Smooth muscle cell (in vitro differentiated cells): ENCODE results near the gene ZNF549. TPM values are rescaled to one million over a fixed set of nuclear protein-coding genes. Genes with fewer than 3 reads are reported as not detected.
A peak's percentile ranks its signal among the peaks of the same experiment; 100 is the strongest.

ENCODE experiments used
- DNase-seq: peaks from one replicate; lab custom pipeline; 2025; ENCODE audit not compliant: unreplicated experiment; lab: John Stamatoyannopoulos, UW
- H2AFZ ChIP-seq: fragments of 200-600 bp; sonication (generic); 2 replicates; pipeline ENCODE4 v1.6.0; 2016; ENCODE audit warnings: antibody characterized with exemption, low read depth, mild to moderate bottlenecking
- H3F3A ChIP-seq: fragments of 200-600 bp; sonication (generic); 2 replicates; pipeline ENCODE4 v1.6.0; 2017; ENCODE audit warnings: antibody characterized with exemption, low read depth
- H3K27ac ChIP-seq: fragments of 200-600 bp; sonication (generic); 2 replicates; pipeline ENCODE4 v1.5.1; 2016; ENCODE audit warnings: low read depth, mild to moderate bottlenecking
- H3K27me3 ChIP-seq: fragments of 200-600 bp; sonication (generic); 2 replicates; pipeline ENCODE4 v1.6.1; 2016; ENCODE audit warnings: low read depth, mild to moderate bottlenecking
- H3K36me3 ChIP-seq: fragments of 200-600 bp; sonication (generic); 2 replicates; pipeline ENCODE4 v1.5.1; 2016; ENCODE audit warnings: low read depth
- H3K4me1 ChIP-seq: fragments of 200-600 bp; sonication (generic); 2 replicates; pipeline ENCODE4 v1.5.1; 2016; ENCODE audit warnings: low read depth
- H3K4me2 ChIP-seq: fragments of 200-600 bp; sonication (generic); 2 replicates; pipeline ENCODE4 v1.6.0; 2016; ENCODE audit warnings: mild to moderate bottlenecking
- H3K4me3 ChIP-seq: fragments of 200-600 bp; sonication (generic); 2 replicates; pipeline ENCODE4 v1.5.1; 2016; ENCODE audit warnings: mild to moderate bottlenecking
- H3K79me2 ChIP-seq: fragments of 200-600 bp; sonication (generic); 2 replicates; pipeline ENCODE4 v1.6.0; 2016; ENCODE audit warnings: low read depth, mild to moderate bottlenecking
- H3K9ac ChIP-seq: fragments of 200-600 bp; sonication (generic); 2 replicates; pipeline ENCODE4 v1.6.0; 2016; ENCODE audit warnings: low read depth
- H3K9me3 ChIP-seq: fragments of 200-600 bp; sonication (generic); replicated peaks from 2 replicates; pipeline ENCODE4 v1.5.1; 2016; ENCODE audit warnings: low read depth
- H4K20me1 ChIP-seq: fragments of 200-600 bp; sonication (generic); 2 replicates; pipeline ENCODE4 v1.6.0; 2016; ENCODE audit warnings: low read depth
- CTCF ChIP-seq: fragments of 200-600 bp; sonication (generic); IDR thresholded peaks from 2 replicates; pipeline ENCODE4 v1.5.1; 2017; ENCODE audit warnings: borderline replicate concordance, mild to moderate bottlenecking, antibody characterized with exemption; ENCODE audit not compliant: insufficient read depth, poor library complexity, severe bottlenecking
- WGBS: methylation state at CpG from one replicate; pipeline ENCODE4 v1.1.7; 2016; ENCODE audit warnings: low lambda C conversion rate; 5-methylcytosine and 5-hydroxymethylcytosine counted together
- polyA plus RNA-seq: library from polyadenylated mRNA; unstranded; fragments of >200 nt; fragmentation: Nextera tagmentation; extraction: Ambion mirVana; gene quantifications from 2 replicates; pipeline ENCODE4 v1.2.1, GENCODE V29; 2016
- total RNA-seq: library from RNA; depleted of rRNA; stranded (reverse); fragments of >200 nt; gene quantifications from 2 replicates; pipeline ENCODE4 v1.2.3, GENCODE V29; 2014

ZNF549 gene
- total and polyA plus RNA-seq, 2 experiments from 2014 or later: 4.7 to 7.0 TPM

DNA sequence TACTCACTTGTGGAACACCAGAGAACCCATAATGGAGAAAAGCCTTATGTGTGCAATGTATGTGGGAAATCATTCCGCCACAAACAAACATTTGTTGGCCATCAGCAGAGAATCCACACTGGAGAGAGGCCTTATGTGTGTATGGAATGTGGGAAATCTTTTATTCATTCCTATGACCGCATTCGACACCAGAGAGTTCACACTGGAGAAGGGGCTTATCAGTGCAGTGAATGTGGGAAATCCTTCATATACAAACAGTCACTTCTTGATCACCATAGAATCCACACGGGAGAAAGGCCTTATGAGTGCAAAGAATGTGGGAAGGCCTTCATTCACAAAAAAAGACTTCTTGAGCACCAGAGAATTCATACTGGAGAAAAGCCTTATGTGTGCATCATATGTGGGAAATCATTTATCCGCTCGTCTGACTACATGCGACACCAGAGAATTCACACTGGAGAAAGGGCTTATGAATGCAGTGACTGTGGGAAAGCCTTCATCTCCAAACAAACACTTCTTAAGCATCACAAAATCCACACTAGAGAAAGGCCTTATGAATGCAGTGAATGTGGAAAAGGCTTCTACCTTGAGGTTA is 10.9 kb downstream of the ZNF549 start:
- H3K9me3 ChIP-seq: peaks cover 89% of the 10 kb centered on the region
- H4K20me1 ChIP-seq: no peaks in the 10 kb centered on the region
- no peak for TF ChIP-seq CTCF
- no peak for DNase-seq
- peaks cover 3% of the 10 kb centered on the region for H3F3A ChIP-seq
- no peaks in the 10 kb centered on the region for H3K27me3 ChIP-seq
- H3K36me3 ChIP-seq: peaks cover 78% of the 10 kb centered on the region
- no peak overlapping the region for H3K9ac ChIP-seq
- no peak overlapping the region for H3K27ac ChIP-seq
- H3K4me3 ChIP-seq: no peak overlapping the region
- no peaks in the 10 kb centered on the region for H3K4me1 ChIP-seq
- peaks cover 9% of the 10 kb centered on the region for H3K79me2 ChIP-seq
- 97% methylated on average over 7 of the region's 7 CpGs for WGBS
- H2AFZ ChIP-seq: no peak overlapping the region
- H3K4me2 ChIP-seq: no peak overlapping the region

- Histone ChIP-seq H3K9me3 (peaks cover 68% of the 10 kb centered on the region), H3K36me3 (peaks cover 99% of the 10 kb centered on the region)
Observed at GRCh38 chr19:57546513-57546912, 19.4 kb downstream of the ZNF549 start.

DNA sequence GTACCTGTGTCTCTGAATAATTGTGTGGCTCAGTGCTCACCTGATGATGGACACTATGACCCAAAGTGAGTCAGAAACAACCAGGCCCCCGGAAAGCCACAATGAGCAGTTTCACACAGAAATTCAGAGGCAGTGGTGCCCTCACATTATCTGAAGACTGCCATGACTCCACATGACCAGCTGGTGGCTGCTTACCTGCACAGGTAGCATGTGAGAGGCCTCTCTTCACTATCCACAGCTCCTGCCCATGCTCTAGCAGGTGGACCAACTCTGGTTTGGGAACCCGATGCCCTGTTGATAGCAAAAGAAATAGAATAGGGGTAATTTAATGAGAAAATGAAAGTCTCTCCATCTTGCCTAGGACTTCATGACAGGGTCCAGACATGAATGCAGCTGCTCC is 25.3 kb downstream of the ZNF549 start:
- no peak for TF ChIP-seq CTCF
- H3K4me3 ChIP-seq: no peak overlapping the region
- WGBS: 98% methylated on average over 2 of the region's 2 CpGs
- H3K36me3 ChIP-seq: peaks cover 78% of the 10 kb centered on the region
- no peak overlapping the region for H3K27ac ChIP-seq
- DNase-seq: no peak
- H3K4me2 ChIP-seq: no peak overlapping the region
- H3F3A ChIP-seq: no peaks in the 10 kb centered on the region
- no peaks in the 10 kb centered on the region for H3K4me1 ChIP-seq
- peaks cover 18% of the 10 kb centered on the region for H3K9me3 ChIP-seq
- no peaks in the 10 kb centered on the region for H4K20me1 ChIP-seq
- no peaks in the 10 kb centered on the region for H3K27me3 ChIP-seq
- peaks cover under 1% of the 10 kb centered on the region for H3K79me2 ChIP-seq
- H3K9ac ChIP-seq: no peak overlapping the region
- no peak overlapping the region for H2AFZ ChIP-seq

More at GRCh38 chr19:57546513-57546912, 19.4 kb downstream of the ZNF549 start:
- Histone ChIP-seq H3K27ac (no peak overlapping the region), H3K4me2 (no peak overlapping the region), H3K4me1 (no peaks in the 10 kb centered on the region), H3K27me3 (no peaks in the 10 kb centered on the region), H3K79me2 (no peaks in the 10 kb centered on the region), H3K4me3 (peak overlapping the region; percentile 5), H4K20me1 (no peaks in the 10 kb centered on the region), H3K9ac (no peak overlapping the region), H2AFZ (no peak overlapping the region), H3F3A (no peaks in the 10 kb centered on the region)
- DNase-seq: no peak
- no peak for TF ChIP-seq CTCF
- 96% methylated on average over 1 of the region's 1 CpG for WGBS

DNA sequence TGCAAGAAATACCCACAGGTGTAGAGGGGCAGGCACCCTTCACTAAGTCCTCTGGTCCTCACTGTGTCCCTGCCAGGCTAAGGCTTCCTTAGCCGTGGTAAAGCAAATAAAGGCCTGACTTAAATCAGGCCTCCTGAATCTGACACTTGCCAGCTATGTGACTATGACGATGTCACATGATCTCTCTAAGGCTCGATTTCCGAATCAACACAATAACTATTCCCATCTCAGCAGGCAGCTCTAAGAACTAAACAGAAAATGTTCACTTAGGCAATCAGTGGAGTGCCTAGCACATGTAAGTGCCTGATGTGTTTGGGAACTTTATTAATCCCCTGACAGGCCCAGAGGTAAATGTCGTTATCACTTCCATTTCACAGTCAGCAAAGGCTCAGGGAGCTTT is 30.5 kb downstream of the ZNF549 start:
- DNase-seq: no peak
- Histone ChIP-seq H3K9me3 (peaks cover 12% of the 10 kb centered on the region), H3K9ac (no peak overlapping the region), H3K27ac (no peak overlapping the region), H3K4me3 (no peak overlapping the region), H2AFZ (no peak overlapping the region), H3K27me3 (no peaks in the 10 kb centered on the region), H4K20me1 (no peaks in the 10 kb centered on the region), H3K79me2 (peaks cover 21% of the 10 kb centered on the region), H3F3A (no peaks in the 10 kb centered on the region), H3K4me1 (peaks cover 7% of the 10 kb centered on the region), H3K4me2 (peak overlapping the region; percentile 89), H3K36me3 (peaks cover 27% of the 10 kb centered on the region)
- 94% methylated on average over 5 of the region's 5 CpGs for WGBS
- no peak for TF ChIP-seq CTCF
